ENCODE results near the gene RGS9BP.
"Not testable (repeated sequence)": the region's sequence is repeated elsewhere in the genome, so short reads cannot be mapped to it uniquely, and the experiment has no call there.

RGS9BP gene

GRCh38 chr19:32696771-32697170, 21.1 kb downstream of the RGS9BP start:
- not testable (repeated sequence) for DNase-seq (ENCODE audit: low read depth)

GRCh38 chr19:32700129-32700528, 24.5 kb downstream of the RGS9BP start:
- DNase-seq (ENCODE audit: low read depth) = not testable (repeated sequence)

- no peak for DNase-seq (ENCODE audit: low read depth)
Observed at GRCh38 chr19:32702010-32702409, 26.4 kb downstream of the RGS9BP start.

GRCh38 chr19:32704006-32704405, 28.4 kb downstream of the RGS9BP start:
- not testable (repeated sequence) for DNase-seq (ENCODE audit: low read depth)

GRCh38 chr19:32708457-32708856, 32.8 kb downstream of the RGS9BP start:
- DNase-seq (ENCODE audit: low read depth) = no peak

- DNase-seq (ENCODE audit: low read depth) = no peak
Observed at GRCh38 chr19:32709032-32709431, 33.4 kb downstream of the RGS9BP start.

- DNase-seq (ENCODE audit: low read depth) = no peak
Observed at GRCh38 chr19:32711747-32712146, 36.1 kb downstream of the RGS9BP start.

GRCh38 chr19:32716203-32716602, 40.6 kb downstream of the RGS9BP start:
- not testable (repeated sequence) for DNase-seq (ENCODE audit: low read depth)

- DNase-seq (ENCODE audit: low read depth) = no peak
Observed at GRCh38 chr19:32717496-32717895, 41.8 kb downstream of the RGS9BP start.

- no peak for DNase-seq (ENCODE audit: low read depth)
Observed at GRCh38 chr19:32718286-32718685, 42.6 kb downstream of the RGS9BP start.

GRCh38 chr19:32719611-32720059, 44.0 kb downstream of the RGS9BP start, which contains the start of gene TDRD12:
Gene TDRD12 (plus strand): TSS chr19:32719767. CDS start chr19:32720073, 306 bp downstream.
- DNase-seq (ENCODE audit: low read depth) = no peak

GRCh38 chr19:32720216-32720935, 44.7 kb downstream of the RGS9BP start:
- no peak for DNase-seq (ENCODE audit: low read depth)

GRCh38 chr19:32720936-32721250, 45.2 kb downstream of the RGS9BP start:
- no peak for DNase-seq (ENCODE audit: low read depth)
